Thyroid gland (tissue), 4 donors: ENCODE measurements around the gene TMEM256.

Source experiments
- POLR2A ChIP-seq, 2 donors: fragments of 450-650 bp; IDR thresholded peaks; one replicate each; pipeline ENCODE4 v1.6.1; 2017; ENCODE audit warnings: antibody characterized with exemption in 2 of 2, mild to moderate bottlenecking in 2 of 2, moderate library complexity in 1 of 2
- TF ChIP-seq, protein P1 (sequence below), 6 experiments: fragments of 200-600 bp in 3 of 6; fragments of 450-650 bp in 3 of 6; sonication (generic) in 3 of 6; IDR thresholded peaks; one replicate each; pipeline ENCODE4 v1.5.1; 2016 to 2019; ENCODE audit warnings: antibody characterized with exemption in 6 of 6, mild to moderate bottlenecking in 2 of 6, inconsistent platforms in 1 of 6, moderate library complexity in 1 of 6

DNA sequence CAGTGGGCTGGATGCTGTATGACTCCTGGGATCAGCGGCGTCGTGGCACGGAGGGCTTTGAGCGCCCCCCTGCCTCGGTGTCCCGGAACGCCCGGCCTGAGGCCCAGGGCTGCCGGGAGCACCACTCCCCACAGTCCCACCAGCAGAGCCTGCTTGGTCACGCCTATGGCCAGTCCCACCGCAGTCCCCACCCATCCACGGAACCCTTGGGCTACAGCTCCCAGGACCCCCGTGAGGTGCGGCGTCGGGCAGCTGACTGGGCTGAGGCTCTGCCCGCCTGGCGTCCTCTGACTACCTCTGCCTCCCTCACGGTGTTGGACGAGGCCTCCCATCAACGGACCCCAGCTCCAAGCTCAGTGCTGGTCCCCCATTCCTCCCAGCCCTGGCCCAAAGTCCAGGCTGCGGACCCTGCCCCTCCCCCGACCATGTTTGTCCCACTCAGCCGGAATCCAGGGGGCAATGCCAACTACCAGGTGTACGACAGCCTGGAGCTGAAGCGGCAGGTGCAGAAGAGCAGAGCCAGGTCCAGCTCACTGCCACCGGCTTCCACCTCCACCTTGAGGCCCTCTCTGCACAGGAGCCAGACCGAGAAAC, 23.1 kb upstream of the TMEM256 start:
- TF ChIP-seq, protein P1, sequence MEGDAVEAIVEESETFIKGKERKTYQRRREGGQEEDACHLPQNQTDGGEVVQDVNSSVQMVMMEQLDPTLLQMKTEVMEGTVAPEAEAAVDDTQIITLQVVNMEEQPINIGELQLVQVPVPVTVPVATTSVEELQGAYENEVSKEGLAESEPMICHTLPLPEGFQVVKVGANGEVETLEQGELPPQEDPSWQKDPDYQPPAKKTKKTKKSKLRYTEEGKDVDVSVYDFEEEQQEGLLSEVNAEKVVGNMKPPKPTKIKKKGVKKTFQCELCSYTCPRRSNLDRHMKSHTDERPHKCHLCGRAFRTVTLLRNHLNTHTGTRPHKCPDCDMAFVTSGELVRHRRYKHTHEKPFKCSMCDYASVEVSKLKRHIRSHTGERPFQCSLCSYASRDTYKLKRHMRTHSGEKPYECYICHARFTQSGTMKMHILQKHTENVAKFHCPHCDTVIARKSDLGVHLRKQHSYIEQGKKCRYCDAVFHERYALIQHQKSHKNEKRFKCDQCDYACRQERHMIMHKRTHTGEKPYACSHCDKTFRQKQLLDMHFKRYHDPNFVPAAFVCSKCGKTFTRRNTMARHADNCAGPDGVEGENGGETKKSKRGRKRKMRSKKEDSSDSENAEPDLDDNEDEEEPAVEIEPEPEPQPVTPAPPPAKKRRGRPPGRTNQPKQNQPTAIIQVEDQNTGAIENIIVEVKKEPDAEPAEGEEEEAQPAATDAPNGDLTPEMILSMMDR (IDR thresholded peaks at IDR 0.05), result no peak
- no peak for TF ChIP-seq POLR2A (IDR thresholded peaks at IDR 0.05)
